ENCODE measurements around the gene SPINK4. TPM values are rescaled to one million over a fixed set of nuclear protein-coding genes. Genes with fewer than 3 reads are reported as not detected.

Gene SPINK4
- polyA plus RNA-seq, 1 donor from 2014 or later = not detected

DNA sequence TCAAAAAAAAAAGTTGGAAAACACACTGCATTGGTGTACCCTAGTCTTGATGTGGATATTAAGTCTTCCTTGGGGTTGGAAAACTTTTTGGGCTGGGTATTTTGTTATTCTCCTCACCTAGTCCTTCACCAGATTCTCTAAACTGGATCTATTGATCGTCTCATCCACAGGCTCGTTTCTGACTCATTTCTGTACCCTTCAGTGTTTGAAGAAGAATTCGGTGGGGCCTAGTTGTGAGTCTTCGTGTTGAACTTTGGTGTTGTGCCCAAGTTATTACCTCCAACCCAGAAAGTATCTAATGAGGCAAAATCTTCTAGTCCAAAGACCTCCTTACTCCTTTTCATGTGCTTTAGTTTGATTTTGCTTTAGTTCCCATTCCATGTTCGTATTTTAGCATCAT, 51.9 kb downstream of the SPINK4 start:
- Histone ChIP-seq H3K9me3 (ENCODE audit: low read length) (no peaks in the 10 kb centered on the region), H3K4me2 (ENCODE audit: low read length) (no peak overlapping the region), H3K27me3 (ENCODE audit: insufficient read depth, low read depth, low read length) (no peaks in the 10 kb centered on the region), H3K9ac (ENCODE audit: low read length) (no peak overlapping the region), H3K4me3 (ENCODE audit: low read length) (peak overlapping the region; percentile 77), H3K79me2 (replicated peaks; ENCODE audit: insufficient read depth, low read length) (peaks cover 41% of the 10 kb centered on the region), H3K36me3 (ENCODE audit: insufficient read depth, low read length) (no peaks in the 10 kb centered on the region), H3K27ac (ENCODE audit: low read length) (no peak overlapping the region), H3F3A (ENCODE audit: insufficient read depth, low read length, poor library complexity, severe bottlenecking) (no peaks in the 10 kb centered on the region), H2AFZ (ENCODE audit: low read depth, low read length) (no peak overlapping the region), H4K20me1 (ENCODE audit: insufficient read depth) (no peaks in the 10 kb centered on the region), H3K9me2 (ENCODE audit: insufficient read depth, low read length) (no peaks in the 10 kb centered on the region)
- no peak for TF ChIP-seq POLR2AphosphoS5 (IDR thresholded peaks at IDR 0.05)
- TF ChIP-seq SMC3 (conservative IDR thresholded peaks at IDR 0.05; ENCODE audit: poor library complexity) = no peak
- TF ChIP-seq TAF1 (IDR thresholded peaks at IDR 0.05; ENCODE audit: low read depth) = no peak
- no peak for TF ChIP-seq MXI1 (conservative IDR thresholded peaks at IDR 0.05; ENCODE audit: poor library complexity, severe bottlenecking)
- TF ChIP-seq EP300 (conservative IDR thresholded peaks at IDR 0.05; ENCODE audit: poor library complexity, severe bottlenecking) = no peak
- TF ChIP-seq EZH2 (IDR thresholded peaks at IDR 0.05; ENCODE audit: borderline replicate concordance, insufficient read depth, low read length, poor library complexity, severe bottlenecking) = no peak
- no peak for TF ChIP-seq RAD21 (conservative IDR thresholded peaks at IDR 0.05)
- TF ChIP-seq, protein P1, sequence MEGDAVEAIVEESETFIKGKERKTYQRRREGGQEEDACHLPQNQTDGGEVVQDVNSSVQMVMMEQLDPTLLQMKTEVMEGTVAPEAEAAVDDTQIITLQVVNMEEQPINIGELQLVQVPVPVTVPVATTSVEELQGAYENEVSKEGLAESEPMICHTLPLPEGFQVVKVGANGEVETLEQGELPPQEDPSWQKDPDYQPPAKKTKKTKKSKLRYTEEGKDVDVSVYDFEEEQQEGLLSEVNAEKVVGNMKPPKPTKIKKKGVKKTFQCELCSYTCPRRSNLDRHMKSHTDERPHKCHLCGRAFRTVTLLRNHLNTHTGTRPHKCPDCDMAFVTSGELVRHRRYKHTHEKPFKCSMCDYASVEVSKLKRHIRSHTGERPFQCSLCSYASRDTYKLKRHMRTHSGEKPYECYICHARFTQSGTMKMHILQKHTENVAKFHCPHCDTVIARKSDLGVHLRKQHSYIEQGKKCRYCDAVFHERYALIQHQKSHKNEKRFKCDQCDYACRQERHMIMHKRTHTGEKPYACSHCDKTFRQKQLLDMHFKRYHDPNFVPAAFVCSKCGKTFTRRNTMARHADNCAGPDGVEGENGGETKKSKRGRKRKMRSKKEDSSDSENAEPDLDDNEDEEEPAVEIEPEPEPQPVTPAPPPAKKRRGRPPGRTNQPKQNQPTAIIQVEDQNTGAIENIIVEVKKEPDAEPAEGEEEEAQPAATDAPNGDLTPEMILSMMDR (IDR thresholded peaks at IDR 0.05; ENCODE audit: poor library complexity, severe bottlenecking) = no peak

GRCh38 chr9:33293782-33294181, 53.8 kb downstream of the SPINK4 start:
- Histone ChIP-seq H3K36me3 (ENCODE audit: insufficient read depth, low read length) (no peaks in the 10 kb centered on the region), H2AFZ (ENCODE audit: low read depth, low read length) (no peak overlapping the region), H3K79me2 (replicated peaks; ENCODE audit: insufficient read depth, low read length) (peaks cover 56% of the 10 kb centered on the region), H3K4me2 (ENCODE audit: low read length) (no peak overlapping the region), H3K27ac (ENCODE audit: low read length) (no peak overlapping the region), H3K4me3 (ENCODE audit: low read length) (no peak overlapping the region), H3K9me2 (ENCODE audit: insufficient read depth, low read length) (no peaks in the 10 kb centered on the region), H3K9ac (ENCODE audit: low read length) (no peak overlapping the region), H3K9me3 (ENCODE audit: low read length) (no peaks in the 10 kb centered on the region), H4K20me1 (ENCODE audit: insufficient read depth) (no peaks in the 10 kb centered on the region), H3F3A (ENCODE audit: insufficient read depth, low read length, poor library complexity, severe bottlenecking) (no peaks in the 10 kb centered on the region), H3K27me3 (ENCODE audit: insufficient read depth, low read depth, low read length) (no peaks in the 10 kb centered on the region)
- TF ChIP-seq TAF1 (IDR thresholded peaks at IDR 0.05; ENCODE audit: low read depth) (no peak), REST (IDR thresholded peaks at IDR 0.05; ENCODE audit: borderline replicate concordance) (no peak), MXI1 (conservative IDR thresholded peaks at IDR 0.05; ENCODE audit: poor library complexity, severe bottlenecking) (no peak), RAD21 (conservative IDR thresholded peaks at IDR 0.05) (no peak), SMC3 (conservative IDR thresholded peaks at IDR 0.05; ENCODE audit: poor library complexity) (no peak), POLR2AphosphoS5 (IDR thresholded peaks at IDR 0.05) (no peak), EP300 (conservative IDR thresholded peaks at IDR 0.05; ENCODE audit: poor library complexity, severe bottlenecking) (no peak), EZH2 (IDR thresholded peaks at IDR 0.05; ENCODE audit: borderline replicate concordance, insufficient read depth, low read length, poor library complexity, severe bottlenecking) (no peak)
- TF ChIP-seq, protein P1 (IDR thresholded peaks at IDR 0.05; ENCODE audit: poor library complexity, severe bottlenecking) = no peak

Data from neural cell (in vitro differentiated cells).